Activated CD4-positive, alpha-beta T cell treated with anti-CD3 and anti-CD28 coated beads for 36 hours (primary cell): ENCODE measurements around the gene STAB2. TPM values are rescaled to one million over a fixed set of nuclear protein-coding genes. Genes with fewer than 3 reads are reported as not detected.
"Not testable (repeated sequence)": the region's sequence is repeated elsewhere in the genome, so short reads cannot be mapped to it uniquely, and the experiment has no call there.

Experiments used
- ATAC-seq: fragments of 200-7000 bp; cut with Tn5 transposase; one replicate; pipeline ENCODE4 v1.10.0; 2021; ENCODE audit warnings: mild to moderate bottlenecking, moderate library complexity
- CTCF ChIA-PET: fragments of 350-600 bp; sonication (Branson Sonifier 250); formaldehyde crosslinking; loops from one replicate; lab custom pipeline; 2021; ENCODE audit warnings: antibody characterized with exemption; lab: Charles Lee
- POLR2A ChIA-PET: fragments of 350-600 bp; sonication (Branson Sonifier 250); formaldehyde crosslinking; loops from one replicate; lab custom pipeline; 2021; ENCODE audit warnings: antibody characterized with exemption, inconsistent platforms; lab: Charles Lee
- DNase-seq: peaks from one replicate; pipeline ENCODE4 v3.0.0-alpha.2; 2020
- H3K27ac Mint-ChIP-seq: one replicate; pipeline ENCODE4 v1.8.0; 2021; ENCODE audit warnings: mixed read lengths
- H3K27me3 Mint-ChIP-seq: one replicate; pipeline ENCODE4 v1.8.0; 2021; ENCODE audit warnings: mixed read lengths
- H3K36me3 Mint-ChIP-seq: one replicate; pipeline ENCODE4 v1.8.0; 2021; ENCODE audit warnings: low read depth, mixed read lengths
- H3K4me1 Mint-ChIP-seq: one replicate; pipeline ENCODE4 v1.8.0; 2021; ENCODE audit warnings: mixed read lengths
- H3K4me3 Mint-ChIP-seq: one replicate; pipeline ENCODE4 v1.8.0; 2021; ENCODE audit warnings: mild to moderate bottlenecking, moderate library complexity, mixed read lengths
- H3K9me3 Mint-ChIP-seq: one replicate; pipeline ENCODE4 v1.8.0; 2021; ENCODE audit warnings: low read depth, mixed read lengths
- intact Hi-C, 2 experiments: fragments of 100-400 bp; cut with DNase I in 1 of 2; cut with micrococcal nuclease in 1 of 2; formaldehyde crosslinking; loops; one replicate each; pipeline versions ENCODE4 v1.14.2 to v1.15.1; 2022 to 2024; cut with DNase I, micrococcal nuclease
- total RNA-seq, 2 experiments: library from RNA; stranded (reverse); gene quantifications; one replicate each; pipeline ENCODE4 v1.2.3, GENCODE V29; 2021

STAB2 gene
- total RNA-seq, 2 experiments from 2014 or later: not detected

DNA sequence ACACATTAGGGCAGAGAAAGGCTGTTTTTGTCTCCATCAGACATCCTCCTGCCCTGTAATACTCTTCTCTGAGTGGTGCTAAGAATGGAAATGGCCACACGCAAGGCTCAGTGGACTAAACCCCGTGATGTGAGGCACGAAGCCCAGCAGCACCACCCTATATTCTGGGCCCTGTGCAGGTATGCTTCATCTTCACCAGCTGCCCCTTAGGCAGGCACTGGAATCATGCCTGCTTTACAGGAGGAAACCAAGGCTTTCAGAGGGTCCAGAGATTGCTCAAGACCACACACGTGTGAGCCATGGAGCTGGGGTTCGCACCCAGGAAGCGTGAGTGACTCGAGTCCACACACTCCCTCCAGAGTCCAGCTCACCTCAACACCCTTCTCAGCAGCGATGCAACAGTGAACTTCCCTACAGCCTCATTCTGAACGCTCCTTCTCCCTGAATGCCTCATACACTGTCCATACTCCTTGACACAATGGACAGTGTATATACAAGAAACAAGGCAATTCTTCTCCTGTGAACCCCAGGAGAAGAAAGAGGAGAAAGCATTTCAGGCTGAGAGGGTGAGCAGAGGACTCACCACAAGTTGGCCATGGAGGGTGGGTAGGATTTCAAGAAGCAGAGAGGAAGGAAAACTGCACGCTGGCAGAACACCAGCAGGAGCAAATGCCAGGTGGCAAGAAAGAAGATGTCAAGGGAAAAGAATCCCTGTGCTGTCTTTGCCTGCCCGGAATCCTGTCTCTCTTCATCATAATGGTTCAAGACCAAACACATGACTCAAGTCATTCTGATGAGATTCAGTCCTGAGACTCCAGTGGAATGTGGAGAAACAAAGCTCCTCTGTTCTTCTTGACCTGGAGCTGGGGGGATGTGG is 214.9 kb downstream of the STAB2 start:
- ATAC-seq: no peak
- Mint-ChIP-seq H3K4me3 (no peak overlapping the region), H3K4me1 (no peaks in the 10 kb centered on the region), H3K27me3 (no peaks in the 10 kb centered on the region), H3K36me3 (peaks cover 35% of the 10 kb centered on the region), H3K27ac (no peak overlapping the region), H3K9me3 (no peaks in the 10 kb centered on the region)
- intact Hi-C loops: no loop called here
- DNase-seq: no peak
- ChIA-PET CTCF (no interaction called here), POLR2A (no interaction called here)

DNA sequence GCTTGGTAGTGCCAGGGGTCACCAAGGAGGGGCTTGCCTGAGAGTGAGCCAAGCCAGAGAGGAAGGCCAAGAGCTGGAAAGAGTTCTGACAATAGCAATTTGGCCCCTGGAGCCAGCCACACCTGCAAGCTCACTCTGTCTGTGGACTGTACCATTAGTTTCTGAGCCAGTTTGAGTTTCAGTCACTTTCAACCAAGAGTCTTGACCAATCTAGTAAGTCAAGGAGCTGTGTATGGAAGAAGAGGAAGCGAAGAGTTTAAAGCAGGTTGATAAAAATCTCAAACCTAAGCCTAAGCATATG is 215.5 kb downstream of the STAB2 start:
- DNase-seq: no peak
- Mint-ChIP-seq H3K4me1 (no peaks in the 10 kb centered on the region), H3K36me3 (peaks cover 35% of the 10 kb centered on the region), H3K9me3 (no peaks in the 10 kb centered on the region), H3K4me3 (no peak overlapping the region), H3K27me3 (no peaks in the 10 kb centered on the region), H3K27ac (no peak overlapping the region)
- intact Hi-C loops: no loop called here
- ChIA-PET CTCF (no interaction called here), POLR2A (no interaction called here)
- ATAC-seq: no peak

DNA sequence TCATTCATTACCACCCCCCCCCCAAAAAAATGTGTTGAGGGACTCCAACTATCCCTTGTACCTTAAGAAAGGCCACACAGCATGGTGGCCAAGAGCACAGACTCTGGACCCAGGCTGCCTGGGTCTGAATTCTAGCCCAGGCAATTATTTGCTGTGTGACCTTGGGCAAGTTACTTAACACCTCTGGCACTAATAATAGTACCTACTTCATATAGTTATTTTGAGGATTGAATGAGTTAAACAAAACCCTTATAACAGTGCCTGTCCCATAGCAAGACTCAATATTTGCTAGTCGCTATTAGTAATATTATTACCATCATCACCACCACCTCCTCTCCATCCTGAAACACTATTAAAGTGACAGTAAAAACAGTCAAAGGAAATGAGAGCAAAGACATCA is 216.8 kb downstream of the STAB2 start:
- no peak for ATAC-seq
- intact Hi-C loops: no loop called here
- ChIA-PET POLR2A (no interaction called here), CTCF (interaction anchor here (0.6 kb wide), 1 partner anchor 819 kb away, joined by 5 read pairs; no protein-coding TSS in a partner anchor)
- H3K27me3 Mint-ChIP-seq: no peaks in the 10 kb centered on the region
- no peaks in the 10 kb centered on the region for H3K4me1 Mint-ChIP-seq
- H3K27ac Mint-ChIP-seq: no peak overlapping the region
- no peak for DNase-seq
- H3K9me3 Mint-ChIP-seq: no peaks in the 10 kb centered on the region
- H3K36me3 Mint-ChIP-seq: peaks cover 29% of the 10 kb centered on the region
- no peak overlapping the region for H3K4me3 Mint-ChIP-seq

DNA sequence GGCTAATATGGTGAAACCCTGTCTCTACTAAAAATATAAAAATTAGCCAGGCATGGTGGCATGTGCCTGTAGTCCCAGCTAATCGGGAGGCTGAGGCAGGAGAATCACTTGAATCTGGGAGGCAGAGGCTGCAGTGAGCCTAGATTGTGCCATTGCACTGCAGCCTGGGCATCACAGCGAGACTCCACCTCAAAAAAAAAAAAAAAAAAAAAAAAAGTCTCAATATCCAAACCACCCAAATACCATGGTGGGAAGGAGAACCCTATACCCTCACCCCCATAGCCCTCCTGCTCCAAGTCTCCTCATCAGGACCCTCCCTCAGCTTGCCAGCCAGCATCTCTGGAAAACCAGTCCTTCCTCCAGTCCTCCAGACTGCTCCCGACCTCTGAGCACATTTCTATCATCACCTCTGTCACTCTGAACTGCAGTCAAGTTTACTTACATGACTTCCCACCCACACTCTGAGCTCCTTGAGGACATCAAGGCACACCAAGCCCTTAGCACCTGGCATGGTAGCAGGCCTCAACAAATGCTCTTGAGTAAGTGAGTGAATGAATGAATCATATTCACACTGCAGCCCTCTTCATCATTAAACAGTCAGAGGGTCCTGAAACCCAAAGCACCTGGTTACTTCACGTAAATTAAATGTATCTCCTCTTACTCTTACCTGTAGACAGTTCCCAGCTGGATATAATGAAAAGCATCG is 218.7 kb downstream of the STAB2 start:
- ChIA-PET CTCF (no interaction called here), POLR2A (no interaction called here)
- H3K27me3 Mint-ChIP-seq: no peaks in the 10 kb centered on the region
- H3K36me3 Mint-ChIP-seq: peaks cover 30% of the 10 kb centered on the region
- DNase-seq: no peak
- ATAC-seq: no peak
- no peak overlapping the region for H3K4me3 Mint-ChIP-seq
- H3K27ac Mint-ChIP-seq: no peak overlapping the region
- no peaks in the 10 kb centered on the region for H3K9me3 Mint-ChIP-seq
- no peaks in the 10 kb centered on the region for H3K4me1 Mint-ChIP-seq
- intact Hi-C loops: no loop called here

GRCh38 chr12:103806803-103807202 is 219.7 kb downstream of the STAB2 start:
- CTCF ChIA-PET: no interaction called here
- intact Hi-C loops: no loop called here
- no peaks in the 10 kb centered on the region for H3K9me3 Mint-ChIP-seq
- no peak overlapping the region for H3K27ac Mint-ChIP-seq
- H3K36me3 Mint-ChIP-seq: peaks cover 29% of the 10 kb centered on the region
- no peak overlapping the region for H3K4me3 Mint-ChIP-seq
- no peaks in the 10 kb centered on the region for H3K4me1 Mint-ChIP-seq
- no peaks in the 10 kb centered on the region for H3K27me3 Mint-ChIP-seq
- POLR2A ChIA-PET: no interaction called here
- DNase-seq (no peak), ATAC-seq (no peak)

GRCh38 chr12:103807561-103808238 is 220.6 kb downstream of the STAB2 start:
- Mint-ChIP-seq H3K27me3 (no peaks in the 10 kb centered on the region), H3K27ac (no peak overlapping the region), H3K4me3 (no peak overlapping the region), H3K9me3 (no peaks in the 10 kb centered on the region), H3K4me1 (no peaks in the 10 kb centered on the region), H3K36me3 (peaks cover 25% of the 10 kb centered on the region)
- DNase-seq: no peak
- ChIA-PET CTCF (no interaction called here), POLR2A (no interaction called here)
- intact Hi-C loops: no loop called here
- ATAC-seq: no peak

GRCh38 chr12:103808239-103808880 is 221.3 kb downstream of the STAB2 start:
- ATAC-seq: no peak
- Mint-ChIP-seq H3K4me3 (no peak overlapping the region), H3K36me3 (peaks cover 26% of the 10 kb centered on the region), H3K27ac (no peak overlapping the region), H3K4me1 (no peaks in the 10 kb centered on the region), H3K27me3 (no peaks in the 10 kb centered on the region), H3K9me3 (no peaks in the 10 kb centered on the region)
- DNase-seq: no peak
- ChIA-PET CTCF (no interaction called here), POLR2A (no interaction called here)
- intact Hi-C loops: no loop called here

DNA sequence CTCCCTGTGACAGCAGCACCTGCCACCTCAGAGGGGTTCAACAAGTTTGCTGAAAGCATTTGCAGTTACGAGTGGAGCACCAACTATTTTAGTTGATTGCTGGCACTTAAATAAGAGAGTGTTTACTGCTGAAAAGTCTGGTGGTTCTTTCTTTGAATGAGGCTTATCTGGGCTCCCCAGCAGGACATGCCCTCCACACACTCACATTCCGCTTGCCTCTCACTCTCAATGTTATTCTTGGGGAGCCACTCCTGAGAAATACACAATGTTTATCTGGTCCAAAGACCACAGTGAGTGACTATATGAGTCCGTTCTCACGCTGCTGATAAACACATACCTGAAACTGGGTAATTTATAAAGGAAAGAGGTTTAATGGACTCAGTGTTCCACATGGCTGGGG is 222.1 kb downstream of the STAB2 start:
- Mint-ChIP-seq H3K27ac (no peak overlapping the region), H3K36me3 (peaks cover 26% of the 10 kb centered on the region), H3K4me3 (no peak overlapping the region), H3K27me3 (no peaks in the 10 kb centered on the region), H3K4me1 (no peaks in the 10 kb centered on the region), H3K9me3 (no peaks in the 10 kb centered on the region)
- POLR2A ChIA-PET: no interaction called here
- ATAC-seq (no peak), DNase-seq (no peak)
- CTCF ChIA-PET: no interaction called here
- intact Hi-C loops: no loop called here

- POLR2A ChIA-PET, CTCF ChIA-PET, H3K4me3 Mint-ChIP-seq, H3K27ac Mint-ChIP-seq, ATAC-seq, H3K4me1 Mint-ChIP-seq, H3K9me3 Mint-ChIP-seq, H3K27me3 Mint-ChIP-seq, DNase-seq, intact Hi-C loops: not testable (repeated sequence)
- peaks cover 27% of the 10 kb centered on the region for H3K36me3 Mint-ChIP-seq
Observed at GRCh38 chr12:103809639-103810038, 222.6 kb downstream of the STAB2 start.

DNA sequence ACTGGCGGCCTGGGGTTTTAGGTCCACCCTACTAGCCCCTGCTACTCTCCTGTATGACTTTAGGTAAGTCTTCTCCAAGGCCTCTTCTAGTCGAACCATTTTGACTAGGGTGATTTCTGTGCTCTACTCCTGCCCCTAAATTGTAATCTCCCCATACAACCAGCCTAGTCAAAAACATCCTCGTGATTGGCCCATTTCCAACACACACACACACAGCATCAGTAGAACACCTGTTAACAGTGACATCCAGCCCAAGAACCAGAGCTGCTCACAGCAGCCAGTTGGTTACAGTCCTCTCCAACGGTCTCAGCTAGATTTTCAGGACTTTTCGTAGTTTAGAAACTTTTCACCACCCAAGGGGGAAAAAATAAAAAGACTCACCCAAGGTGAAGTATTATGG is 223.0 kb downstream of the STAB2 start:
- intact Hi-C loops: no loop called here
- no peak for ATAC-seq
- H3K36me3 Mint-ChIP-seq: peaks cover 28% of the 10 kb centered on the region
- H3K4me3 Mint-ChIP-seq: no peak overlapping the region
- ChIA-PET CTCF (no interaction called here), POLR2A (no interaction called here)
- no peak overlapping the region for H3K27ac Mint-ChIP-seq
- no peaks in the 10 kb centered on the region for H3K9me3 Mint-ChIP-seq
- DNase-seq: no peak
- H3K27me3 Mint-ChIP-seq: no peaks in the 10 kb centered on the region
- H3K4me1 Mint-ChIP-seq: no peaks in the 10 kb centered on the region

- Mint-ChIP-seq H3K27ac (no peak overlapping the region), H3K4me1 (peaks cover under 1% of the 10 kb centered on the region), H3K27me3 (no peaks in the 10 kb centered on the region), H3K4me3 (no peak overlapping the region), H3K36me3 (peaks cover 23% of the 10 kb centered on the region), H3K9me3 (no peaks in the 10 kb centered on the region)
- intact Hi-C loops: no loop called here
- POLR2A ChIA-PET: no interaction called here
- no peak for DNase-seq
- no peak for ATAC-seq
- CTCF ChIA-PET: no interaction called here
Observed at GRCh38 chr12:103811791-103812190, 224.7 kb downstream of the STAB2 start.
